ENCODE measurements around the gene C1orf216.
"Not testable (repeated sequence)": the region's sequence is repeated elsewhere in the genome, so short reads cannot be mapped to it uniquely, and the experiment has no call there.

C1orf216 gene

GRCh38 chr1:35718492-35719336 is at the start of gene C1orf216:
Gene C1orf216, minus strand, starts transcription at chr1:35718884. Its CDS starts 2,563 bp downstream, at chr1:35716321.
- peak; percentile 54 for DNase-seq

GRCh38 chr1:35764283-35764682 is 45.6 kb upstream of the C1orf216 start:
- DNase-seq: no peak

- DNase-seq: no peak
Measured at GRCh38 chr1:35763201-35763600, 44.5 kb upstream of the C1orf216 start.

DNA sequence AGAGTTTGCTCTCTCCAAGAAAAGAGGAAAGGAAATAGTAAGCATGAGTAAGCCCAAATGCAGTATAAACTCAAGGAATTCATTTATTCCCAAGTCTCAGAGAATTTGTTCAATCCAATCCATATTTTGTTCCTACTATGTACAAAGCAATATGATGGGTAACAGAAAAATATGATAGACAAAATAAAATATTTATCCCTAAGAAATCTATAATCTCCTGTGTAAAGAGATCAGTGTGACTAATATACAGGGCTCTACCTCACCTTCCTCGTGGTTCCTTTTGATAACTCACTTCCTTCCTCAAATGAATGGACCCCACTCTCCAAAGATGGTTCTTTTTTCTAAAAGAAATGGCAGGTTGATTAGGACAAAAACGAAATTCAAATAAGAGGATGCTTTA is 43.5 kb upstream of the C1orf216 start:
- no peak for DNase-seq

GRCh38 chr1:35756064-35756463 is 37.4 kb upstream of the C1orf216 start:
- no peak for DNase-seq

- no peak for DNase-seq
Measured at GRCh38 chr1:35753626-35754260, 35.1 kb upstream of the C1orf216 start.

DNA sequence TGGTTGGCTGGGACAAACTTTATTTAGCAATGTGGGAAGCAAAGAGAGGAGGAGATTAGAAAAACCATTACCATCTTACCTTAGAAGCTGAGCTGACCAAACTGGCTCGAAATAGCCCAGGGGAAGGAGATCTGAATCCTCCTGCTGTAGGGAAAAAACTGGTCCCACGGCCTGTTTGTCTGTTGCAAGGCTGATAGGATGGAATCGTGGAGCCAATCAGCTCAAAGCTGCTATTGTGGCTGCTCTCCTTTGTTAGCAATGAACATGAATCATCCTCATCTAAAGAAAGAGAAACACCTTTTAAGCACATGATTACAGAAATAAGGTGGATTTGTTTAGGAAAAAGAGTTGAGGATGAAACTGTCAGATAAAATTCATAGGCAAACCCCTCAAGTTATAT is 29.6 kb upstream of the C1orf216 start:
- DNase-seq: no peak

DNA sequence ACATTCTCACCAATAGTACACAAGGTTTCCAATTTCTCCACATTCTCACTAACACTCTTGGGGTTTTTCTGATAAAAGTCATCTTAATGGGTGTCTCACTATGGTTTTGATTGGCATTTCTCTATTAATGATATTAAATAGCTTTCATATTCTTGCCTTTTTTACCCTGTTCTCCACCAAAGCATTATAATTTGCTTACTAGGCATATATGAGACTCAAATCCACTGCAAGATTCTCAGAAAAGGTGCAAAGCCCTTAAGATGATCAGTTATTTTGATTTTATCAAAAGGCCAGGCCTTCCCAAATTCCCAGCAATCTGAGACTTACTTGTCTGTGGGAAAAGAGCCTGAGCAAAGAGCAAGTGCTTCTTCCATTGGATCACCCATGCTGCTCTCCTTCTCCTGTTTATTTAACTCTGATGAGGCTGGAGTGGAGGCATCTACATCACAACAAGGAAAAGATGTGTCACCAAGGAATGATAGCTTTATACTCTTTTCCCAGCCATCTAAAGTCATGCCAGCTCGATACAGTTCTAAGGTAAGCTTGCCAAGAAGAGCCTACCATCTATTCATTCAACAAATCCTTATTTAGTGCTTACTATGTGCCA is 26.5 kb upstream of the C1orf216 start:
- no peak for DNase-seq

GRCh38 chr1:35737120-35737519 is 18.4 kb upstream of the C1orf216 start:
- no peak for DNase-seq

DNA sequence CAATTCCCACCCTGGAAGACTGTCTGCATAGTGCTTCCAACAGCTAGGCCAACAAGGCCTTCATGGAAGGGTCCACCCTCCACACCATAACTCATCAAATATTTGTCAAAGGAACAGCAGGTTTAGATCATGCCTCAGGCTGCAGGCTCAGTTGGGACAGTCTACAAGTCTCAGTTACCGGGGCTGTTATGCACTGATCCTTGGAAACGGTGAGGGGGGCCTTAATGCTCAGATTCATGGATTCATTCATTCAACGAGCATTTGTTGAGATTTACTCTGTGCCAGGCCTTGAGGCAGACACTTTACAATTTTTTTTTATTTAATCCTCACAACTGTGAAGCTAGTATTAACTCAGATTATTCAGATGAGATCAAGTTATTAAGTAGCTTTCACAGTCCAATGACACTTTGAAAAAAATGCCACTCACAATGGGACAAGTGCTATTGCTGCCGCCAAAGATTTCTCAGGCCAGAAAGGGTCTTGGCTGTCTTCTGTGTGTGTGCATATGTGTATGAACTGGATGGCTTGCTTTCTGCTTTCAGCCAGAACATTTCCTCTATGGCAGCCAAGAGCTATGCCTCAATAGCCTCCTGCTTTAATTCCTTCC is 8.9 kb upstream of the C1orf216 start:
- DNase-seq: no peak

DNA sequence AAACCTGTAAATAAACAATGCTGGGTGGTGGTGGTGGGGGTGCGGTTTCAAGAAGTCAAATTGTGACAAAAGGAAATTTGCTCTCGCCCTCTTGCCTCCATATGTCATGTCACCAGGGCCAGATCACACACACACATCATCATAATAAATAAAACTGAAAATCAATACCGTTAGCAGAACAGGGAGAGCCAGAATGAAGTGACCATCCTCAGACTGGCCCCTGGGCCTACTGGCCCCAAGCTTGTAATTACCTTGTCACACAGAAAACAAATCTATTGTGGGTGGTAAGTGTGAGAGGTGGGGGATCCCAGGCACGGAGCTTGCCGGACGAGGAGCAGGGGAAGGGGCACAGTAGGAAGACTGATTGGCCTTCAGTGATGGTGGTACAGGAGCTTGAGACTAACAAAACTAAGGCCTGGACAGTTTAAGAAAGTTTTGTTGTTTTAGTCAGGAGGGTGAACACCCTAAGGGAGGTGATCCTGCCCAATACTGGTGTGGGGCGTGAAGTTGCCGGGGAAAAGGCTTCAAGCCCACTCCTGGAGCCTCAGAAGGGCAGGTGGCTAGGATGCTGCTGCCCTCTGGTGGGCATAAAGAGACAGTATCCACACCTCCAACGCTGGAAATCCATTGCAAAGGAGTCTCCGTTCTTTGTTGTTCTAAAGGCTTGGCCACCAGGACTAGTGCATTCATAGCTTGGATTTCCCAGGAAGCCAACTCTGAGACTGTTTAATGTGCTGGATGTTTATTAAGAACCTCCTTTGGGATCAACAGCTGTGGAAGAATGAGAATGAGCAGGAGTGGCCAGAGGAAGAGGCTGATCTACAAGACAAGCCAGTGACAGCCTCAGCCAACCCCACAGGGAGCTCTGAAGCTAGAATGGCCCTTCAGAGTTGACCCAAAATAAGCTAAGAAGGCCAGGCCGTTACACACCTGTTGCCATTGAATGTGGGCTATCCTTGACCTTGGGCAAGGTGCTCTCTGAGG is 8.1 kb upstream of the C1orf216 start:
- peak; percentile 38 for DNase-seq

- DNase-seq: no peak
Measured at GRCh38 chr1:35725596-35725995, 6.9 kb upstream of the C1orf216 start.

DNA sequence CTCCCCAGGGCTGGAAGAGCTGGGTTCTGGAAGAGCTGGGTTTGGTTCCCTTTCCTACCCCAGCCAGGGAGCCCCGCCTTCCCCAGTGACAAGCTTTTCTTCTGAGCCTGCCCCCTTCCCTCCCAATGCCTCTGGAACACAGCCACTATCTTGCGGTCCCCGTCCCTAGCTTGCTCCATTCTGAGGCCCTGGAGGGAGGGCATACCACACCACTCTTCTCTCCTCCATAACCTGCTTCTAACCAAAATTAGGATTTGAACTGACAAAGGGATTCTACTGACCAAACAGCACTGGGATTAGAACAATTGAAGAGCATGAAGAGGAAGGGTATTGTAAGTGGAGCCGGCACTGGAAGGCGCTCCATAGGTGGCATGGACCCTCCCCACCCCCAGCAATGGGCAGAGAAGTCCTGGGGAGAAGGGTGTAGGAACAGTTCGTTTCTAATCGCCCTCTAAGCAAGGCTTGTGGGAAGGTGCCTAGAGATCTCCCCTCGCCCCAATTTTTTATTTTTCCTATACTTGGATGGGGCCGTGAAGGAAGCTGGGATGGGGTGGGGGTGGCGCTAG is 690 bp downstream of the C1orf216 start:
- peak; percentile 11 for DNase-seq

- peak; percentile 75 for DNase-seq
Measured at GRCh38 chr1:35715568-35716002, 3.1 kb downstream of the C1orf216 start.

DNA sequence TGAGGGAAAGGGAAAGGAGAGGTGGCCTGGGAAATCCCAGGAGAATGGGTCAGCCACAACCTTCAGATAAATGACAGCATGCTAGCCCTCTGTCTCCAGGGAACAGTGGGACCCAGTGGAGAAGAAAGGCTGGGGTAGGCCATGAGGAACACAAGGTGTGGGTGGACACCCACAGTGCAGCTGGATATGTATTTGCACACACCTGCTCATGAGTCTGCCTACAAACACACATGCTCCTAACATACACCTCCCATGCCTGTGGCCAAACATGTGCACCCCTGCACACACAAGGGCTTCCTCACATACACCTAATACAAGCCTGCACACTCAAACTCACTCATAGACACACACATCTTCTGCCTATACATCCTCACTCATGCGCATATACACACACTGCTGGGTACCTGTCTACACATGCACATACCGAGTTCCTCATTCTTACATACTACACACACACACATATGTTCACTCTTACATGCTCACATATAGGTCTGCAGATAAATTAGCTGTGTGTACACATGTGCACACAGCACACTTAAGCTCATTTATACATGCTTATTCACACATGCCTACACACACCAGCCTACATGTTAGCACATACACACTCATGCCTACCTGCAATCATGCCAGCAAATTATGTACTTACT is 3.6 kb downstream of the C1orf216 start:
- DNase-seq: no peak

GRCh38 chr1:35711098-35711497 is 7.6 kb downstream of the C1orf216 start:
- not testable (repeated sequence) for DNase-seq

DNA sequence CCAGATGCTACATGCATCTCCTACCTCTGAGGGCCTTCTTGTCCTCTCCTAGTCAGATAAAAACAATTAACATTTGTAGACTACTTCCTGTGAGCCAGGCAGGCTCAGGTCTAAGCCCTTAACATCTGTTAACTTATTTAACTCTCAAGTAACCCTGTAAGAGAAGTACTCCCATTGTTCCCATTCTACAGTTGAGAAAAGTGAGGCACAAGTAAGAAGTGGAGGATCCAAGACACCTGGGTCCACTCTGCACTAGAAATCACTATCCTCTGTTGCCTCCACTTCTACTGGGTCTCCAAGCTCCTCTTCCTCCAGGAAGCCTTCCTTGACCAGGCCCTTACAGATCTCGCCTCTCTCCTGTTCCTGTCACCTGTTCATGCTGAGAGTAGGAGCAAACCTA is 9.7 kb downstream of the C1orf216 start:
- DNase-seq: no peak

- peak; percentile 65 for DNase-seq
Measured at GRCh38 chr1:35708441-35708921, 10.2 kb downstream of the C1orf216 start.

GRCh38 chr1:35707601-35708440 is 10.9 kb downstream of the C1orf216 start:
- DNase-seq: peak; percentile 67
